Endothelial cell of umbilical vein (primary cell): ENCODE results near the gene RPL36A.

Experiments
- EZH2 ChIP-seq: IDR thresholded peaks from 2 replicates; pipeline ENCODE4 v1.6.1; 2012; ENCODE audit warnings: borderline replicate concordance, low read depth, mild to moderate bottlenecking, moderate library complexity, low read length, inconsistent platforms; ENCODE audit not compliant: severe bottlenecking
- JUN ChIP-seq: IDR thresholded peaks from 2 replicates; pipeline ENCODE4 v1.6.1; 2011; ENCODE audit warnings: borderline replicate concordance, low read depth; ENCODE audit not compliant: insufficient read length, insufficient read depth
- POLR2A ChIP-seq: IDR thresholded peaks from 2 replicates; pipeline ENCODE4 v1.6.1; 2012; ENCODE audit warnings: low read depth, mild to moderate bottlenecking, control low read depth, low read length
- TF ChIP-seq, protein P1 (sequence below), 2 donors: IDR thresholded peaks; 1 replicate in 1 of 2; 2 replicates in 1 of 2; pipeline ENCODE4 v1.5.1; 2011; ENCODE audit warnings: low read length in 2 of 2, mild to moderate bottlenecking in 2 of 2, moderate library complexity in 2 of 2, control low read depth in 1 of 2, inconsistent platforms in 1 of 2, low read depth in 1 of 2; ENCODE audit not compliant: insufficient read depth in 1 of 2; ENCODE audit errors: extremely low read depth in 1 of 2
- TF ChIP-seq, protein P2 (sequence below): IDR thresholded peaks from 2 replicates; pipeline ENCODE4 v1.6.1; 2011; ENCODE audit not compliant: insufficient read depth, insufficient read length

DNA sequence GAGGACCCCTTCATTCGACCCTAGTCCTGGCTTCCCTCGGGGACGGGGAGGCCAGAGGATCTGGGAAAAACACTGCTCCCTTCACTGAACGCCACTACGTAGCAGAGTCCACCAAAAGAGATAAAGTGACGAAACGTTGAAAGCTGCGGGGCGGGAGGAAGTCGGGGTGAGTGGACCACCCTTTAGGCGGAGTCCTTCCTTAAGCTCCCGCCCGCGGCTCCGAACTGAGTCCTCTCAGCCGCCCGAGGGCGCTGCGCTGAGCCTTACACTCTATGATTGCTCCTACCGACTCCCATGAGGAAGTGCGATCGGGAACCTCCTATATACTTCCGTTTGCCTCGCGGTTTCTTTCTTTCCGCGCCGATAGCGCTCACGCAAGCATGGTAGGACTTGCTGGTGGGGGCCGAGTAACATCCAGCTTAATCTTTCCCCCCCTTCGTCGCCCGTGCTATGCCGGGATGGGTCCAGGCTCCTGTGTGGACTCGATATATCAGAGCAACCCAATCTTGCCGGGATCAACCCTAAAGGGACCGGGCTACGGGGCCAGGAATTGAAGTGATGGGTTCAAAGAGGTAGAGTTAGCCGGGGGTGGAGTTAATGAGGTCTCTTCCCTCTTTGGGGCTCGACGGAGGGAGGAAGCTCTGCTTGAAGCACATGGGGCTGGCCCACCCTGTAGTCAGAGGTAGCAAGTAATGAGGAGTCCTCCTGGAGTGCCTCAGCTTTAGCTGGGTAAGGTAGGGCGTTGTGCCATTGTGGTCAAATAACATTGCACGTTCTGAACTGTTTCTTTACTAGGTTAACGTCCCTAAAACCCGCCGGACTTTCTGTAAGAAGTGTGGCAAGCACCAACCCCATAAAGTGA is at the start of gene RPL36A:
- TF ChIP-seq JUN, result no peak
- no peak for TF ChIP-seq EZH2
- TF ChIP-seq, protein P1, sequence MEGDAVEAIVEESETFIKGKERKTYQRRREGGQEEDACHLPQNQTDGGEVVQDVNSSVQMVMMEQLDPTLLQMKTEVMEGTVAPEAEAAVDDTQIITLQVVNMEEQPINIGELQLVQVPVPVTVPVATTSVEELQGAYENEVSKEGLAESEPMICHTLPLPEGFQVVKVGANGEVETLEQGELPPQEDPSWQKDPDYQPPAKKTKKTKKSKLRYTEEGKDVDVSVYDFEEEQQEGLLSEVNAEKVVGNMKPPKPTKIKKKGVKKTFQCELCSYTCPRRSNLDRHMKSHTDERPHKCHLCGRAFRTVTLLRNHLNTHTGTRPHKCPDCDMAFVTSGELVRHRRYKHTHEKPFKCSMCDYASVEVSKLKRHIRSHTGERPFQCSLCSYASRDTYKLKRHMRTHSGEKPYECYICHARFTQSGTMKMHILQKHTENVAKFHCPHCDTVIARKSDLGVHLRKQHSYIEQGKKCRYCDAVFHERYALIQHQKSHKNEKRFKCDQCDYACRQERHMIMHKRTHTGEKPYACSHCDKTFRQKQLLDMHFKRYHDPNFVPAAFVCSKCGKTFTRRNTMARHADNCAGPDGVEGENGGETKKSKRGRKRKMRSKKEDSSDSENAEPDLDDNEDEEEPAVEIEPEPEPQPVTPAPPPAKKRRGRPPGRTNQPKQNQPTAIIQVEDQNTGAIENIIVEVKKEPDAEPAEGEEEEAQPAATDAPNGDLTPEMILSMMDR (IDR thresholded peaks at IDR 0.05; ENCODE audit: extremely low read depth in 1 of 2, insufficient read depth in 1 of 2, low read depth in 1 of 2, low read length in 2 of 2), result peak; percentile 68 to 73
- TF ChIP-seq, protein P2, sequence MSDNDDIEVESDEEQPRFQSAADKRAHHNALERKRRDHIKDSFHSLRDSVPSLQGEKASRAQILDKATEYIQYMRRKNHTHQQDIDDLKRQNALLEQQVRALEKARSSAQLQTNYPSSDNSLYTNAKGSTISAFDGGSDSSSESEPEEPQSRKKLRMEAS, result peak; percentile 12
- peak; percentile 96 for TF ChIP-seq POLR2A
